ENCODE measurements around the gene HTR2A. TPM values are rescaled to one million over a fixed set of nuclear protein-coding genes. Genes with fewer than 3 reads are reported as not detected.

Gene HTR2A
- polyA plus RNA-seq, 1 of the 3 experiments (the other 2 are of a cell fraction): 0.33 TPM

GRCh38 chr13:46817838-46818476 lies 78.9 kb downstream of the HTR2A start:
- POLR2A ChIA-PET: no interaction called here

More at GRCh38 chr13:46817838-46818476, 78.9 kb downstream of the HTR2A start:
- H2AFZ ChIP-seq (ENCODE audit: low read depth): no peak overlapping the region
- TF ChIP-seq RCOR1 (IDR thresholded peaks at IDR 0.05; ENCODE audit: low read length) (no peak), SMC3 (IDR thresholded peaks at IDR 0.05; ENCODE audit: low read depth, low read length) (no peak), CTCF (IDR thresholded peaks at IDR 0.05) (no peak), PBX3 (IDR thresholded peaks at IDR 0.05) (no peak), RAD21 (IDR thresholded peaks at IDR 0.05; ENCODE audit: low read length) (no peak), REST (IDR thresholded peaks at IDR 0.05; ENCODE audit: low read depth, low read length) (no peak), ZBTB33 (IDR thresholded peaks at IDR 0.05; ENCODE audit: borderline replicate concordance, low read depth) (no peak), MEF2A (IDR thresholded peaks at IDR 0.05; ENCODE audit: borderline replicate concordance, low read depth) (no peak), MXI1 (IDR thresholded peaks at IDR 0.05; ENCODE audit: low read depth, low read length) (no peak), RXRA (IDR thresholded peaks at IDR 0.05; ENCODE audit: borderline replicate concordance, low read depth) (no peak), TAF1 (IDR thresholded peaks at IDR 0.05; ENCODE audit: borderline replicate concordance, low read depth, low read length) (no peak), TCF12 (IDR thresholded peaks at IDR 0.05) (no peak), FOXJ3 (CRISPR knock-in tag; IDR thresholded peaks at IDR 0.05) (no peak), SIN3A (IDR thresholded peaks at IDR 0.05; ENCODE audit: borderline replicate concordance, low read depth, low read length) (no peak), YY1 (IDR thresholded peaks at IDR 0.05; ENCODE audit: low read depth) (no peak), FOSL2 (IDR thresholded peaks at IDR 0.05; ENCODE audit: borderline replicate concordance, low read depth) (no peak), FOXM1 (IDR thresholded peaks at IDR 0.05; ENCODE audit: low read depth) (no peak), EZH2phosphoT487 (IDR thresholded peaks at IDR 0.05; ENCODE audit: borderline replicate concordance, low read depth) (no peak), NRF1 (IDR thresholded peaks at IDR 0.05; ENCODE audit: low read depth, low read length) (no peak)
- no peaks in the 10 kb centered on the region for H4K20me1 ChIP-seq (ENCODE audit: insufficient read depth)
- no peaks in the 10 kb centered on the region for H3K36me3 ChIP-seq (replicated peaks in 1 of 2; ENCODE audit: control insufficient read depth in 1 of 2, insufficient read depth in 2 of 2, low read length in 1 of 2)
- H3K79me2 ChIP-seq (ENCODE audit: insufficient read depth): no peaks in the 10 kb centered on the region
- H3K4me2 ChIP-seq: no peak overlapping the region
- DNase-seq: no peak
- H3K9ac ChIP-seq: no peak overlapping the region
- no peaks in the 10 kb centered on the region for H3K4me1 ChIP-seq (ENCODE audit: control insufficient read depth in 1 of 2, insufficient read depth in 2 of 2, low read depth in 1 of 2, low read length in 1 of 2)
- H3F3A ChIP-seq (replicated peaks; ENCODE audit: insufficient read depth): no peaks in the 10 kb centered on the region
- no peaks in the 10 kb centered on the region for H3K9me2 ChIP-seq
- no peaks in the 10 kb centered on the region; the same call in 1 of the 2 replicates for H3K9me3 ChIP-seq
- H3K27ac ChIP-seq (ENCODE audit: low read depth in 2 of 2, low read length in 1 of 2): no peak overlapping the region
- H3K4me3 ChIP-seq (ENCODE audit: low read depth in 2 of 2, low read length in 1 of 2): no peak overlapping the region
- WGBS (ENCODE audit: low lambda C conversion rate): 38% methylated on average over 5 of the region's 13 CpGs
- CTCF ChIA-PET: no interaction called here
- H3K27me3 ChIP-seq (ENCODE audit: insufficient read depth): no peaks in the 10 kb centered on the region
